Measurements from ENCODE around the gene PSMA7. TPM values are rescaled to one million over a fixed set of nuclear protein-coding genes. Genes with fewer than 3 reads are reported as not detected.
A peak's percentile ranks its signal among the peaks of the same experiment; 100 is the strongest.

PSMA7 gene
- total and polyA plus RNA-seq, 2 of the 8 experiments (the other 6 are each of a cell fraction or from before 2014, with no cell fraction given), result 361 to 648 TPM

- no peak for TF ChIP-seq TEAD4 (IDR thresholded peaks at IDR 0.05; ENCODE audit: low read depth, low read length)
- no peak for TF ChIP-seq JUN (IDR thresholded peaks at IDR 0.05; ENCODE audit: low read depth, low read length)
- TF ChIP-seq USF2 (IDR thresholded peaks at IDR 0.05; ENCODE audit: low read length), result no peak
- TF ChIP-seq POLR2AphosphoS5 (IDR thresholded peaks at IDR 0.05; ENCODE audit: low read depth, low read length), result peak; percentile 98
- TF ChIP-seq CHD1 (IDR thresholded peaks at IDR 0.05; ENCODE audit: low read depth, low read length), result no peak
- no peak for TF ChIP-seq RNF2 (IDR thresholded peaks at IDR 0.05; ENCODE audit: borderline replicate concordance, low read depth, low read length, missing control alignments, poor library complexity, severe bottlenecking)
- TF ChIP-seq EZH2 (IDR thresholded peaks at IDR 0.05; ENCODE audit: low read depth, low read length, severe bottlenecking), result no peak
- no peak for TF ChIP-seq CBX8 (IDR thresholded peaks at IDR 0.05; ENCODE audit: borderline replicate concordance, low read depth, low read length)
These were observed 39.6 kb upstream of the PSMA7 start, which contains the start of gene MTG2 (continued) for GRCh38 chr20:62182469-62183425.
